SK-N-SH treated with all-trans-retinoic acid at 6 μM for 48 hours (cell line): ENCODE measurements around the gene FRMD4A.
A peak's percentile ranks its signal among the peaks of the same experiment; 100 is the strongest.

Source experiments
- ATAC-seq: fragments of 200-7000 bp; cut with Tn5 transposase; 3 replicates; pipeline ENCODE4 v1.9.1; 2020; ENCODE audit warnings: mild to moderate bottlenecking, moderate library complexity
- ARNTL ChIP-seq: fragments of 450-650 bp; formaldehyde crosslinking; IDR thresholded peaks from 2 replicates; pipeline ENCODE4 v1.5.0; 2020; ENCODE audit warnings: low read depth, mild to moderate bottlenecking, moderate library complexity, borderline replicate concordance
- BACH2 ChIP-seq: fragments of 250-450 bp; sonication (Bioruptor Pico); IDR thresholded peaks from 2 replicates; pipeline ENCODE4 v1.9.0; 2021; ENCODE audit warnings: mild to moderate bottlenecking, borderline replicate concordance
- CSDC2 ChIP-seq: fragments of 250-450 bp; sonication (Bioruptor Pico); IDR thresholded peaks from 2 replicates; pipeline ENCODE4 v1.5.0; 2020; ENCODE audit warnings: mild to moderate bottlenecking, moderate library complexity
- ESRRG ChIP-seq: fragments of 250-450 bp; sonication (Bioruptor Pico); IDR thresholded peaks from 2 replicates; pipeline ENCODE4 v1.6.1; 2021; ENCODE audit warnings: mild to moderate bottlenecking
- GLIS3 ChIP-seq: fragments of 250-450 bp; sonication (Bioruptor Pico); IDR thresholded peaks from 2 replicates; pipeline ENCODE4 v1.5.0; 2020; ENCODE audit warnings: mild to moderate bottlenecking, moderate library complexity
- ISL1 ChIP-seq: fragments of 250-450 bp; sonication (Bioruptor Pico); IDR thresholded peaks from 2 replicates; pipeline ENCODE4 v2.1.2; 2022; ENCODE audit warnings: mild to moderate bottlenecking, moderate library complexity
- OSR1 ChIP-seq: fragments of 250-450 bp; sonication (Bioruptor Pico); IDR thresholded peaks from 2 replicates; pipeline ENCODE4 v1.8.0; 2022; ENCODE audit warnings: moderate library complexity, mild to moderate bottlenecking, inconsistent platforms
- PPARA ChIP-seq: fragments of 250-450 bp; sonication (Bioruptor Pico); IDR thresholded peaks from 2 replicates; pipeline ENCODE4 v1.5.0; 2020; ENCODE audit warnings: mild to moderate bottlenecking, borderline replicate concordance
- RARB ChIP-seq: fragments of 250-450 bp; sonication (Bioruptor Pico); IDR thresholded peaks from 2 replicates; pipeline ENCODE4 v1.8.0; 2021; ENCODE audit warnings: mild to moderate bottlenecking, moderate library complexity
- SNAI2 ChIP-seq: fragments of 250-450 bp; sonication (Bioruptor Pico); IDR thresholded peaks from 2 replicates; pipeline ENCODE4 v1.5.0; 2020; ENCODE audit warnings: mild to moderate bottlenecking, moderate library complexity
- TCF4 ChIP-seq: fragments of 250-450 bp; sonication (Bioruptor Pico); IDR thresholded peaks from 2 replicates; pipeline ENCODE4 v1.8.0; 2021; ENCODE audit warnings: mild to moderate bottlenecking, moderate library complexity, borderline replicate concordance
- ZFP3 ChIP-seq: fragments of 250-450 bp; sonication (Bioruptor Pico); IDR thresholded peaks from 2 replicates; pipeline ENCODE4 v1.5.0; 2020; ENCODE audit warnings: mild to moderate bottlenecking, moderate library complexity
- ZFP30 ChIP-seq: fragments of 450-650 bp; formaldehyde crosslinking; IDR thresholded peaks from 2 replicates; pipeline ENCODE4 v1.5.0; 2022; ENCODE audit warnings: mild to moderate bottlenecking, moderate library complexity
- ZNF565 ChIP-seq: fragments of 450-650 bp; formaldehyde crosslinking; conservative IDR thresholded peaks from 2 replicates; pipeline ENCODE4 v1.5.0; 2020; ENCODE audit warnings: low read depth, mild to moderate bottlenecking, moderate library complexity
- ZNF70 ChIP-seq: fragments of 450-650 bp; formaldehyde crosslinking; IDR thresholded peaks from 2 replicates; pipeline ENCODE4 v1.5.0; 2020; ENCODE audit warnings: mild to moderate bottlenecking, moderate library complexity
- TF ChIP-seq, protein P1 (sequence below): fragments of 250-450 bp; sonication (Bioruptor Pico); IDR thresholded peaks from 2 replicates; pipeline ENCODE4 v1.8.0; 2020; ENCODE audit warnings: mild to moderate bottlenecking, moderate library complexity, borderline replicate concordance
- TF ChIP-seq, protein P2 (sequence below): fragments of 250-450 bp; sonication (Bioruptor Pico); IDR thresholded peaks from 2 replicates; pipeline ENCODE4 v1.5.1; 2021; ENCODE audit warnings: mild to moderate bottlenecking, moderate library complexity
- TF ChIP-seq, protein P3 (sequence below): fragments of 250-450 bp; sonication (Bioruptor Pico); IDR thresholded peaks from 2 replicates; pipeline ENCODE4 v1.5.1; 2020; ENCODE audit warnings: low read depth, mild to moderate bottlenecking, moderate library complexity
- TF ChIP-seq, protein P4 (sequence below): fragments of 250-450 bp; sonication (Bioruptor Pico); IDR thresholded peaks from 2 replicates; pipeline ENCODE4 v1.5.0; 2020; ENCODE audit warnings: mild to moderate bottlenecking, moderate library complexity
- TF ChIP-seq, protein P5 (sequence below): fragments of 250-450 bp; sonication (Bioruptor Pico); IDR thresholded peaks from 2 replicates; pipeline ENCODE4 v1.8.0; 2021; ENCODE audit warnings: low read depth, mild to moderate bottlenecking, moderate library complexity, borderline replicate concordance

Gene FRMD4A

DNA sequence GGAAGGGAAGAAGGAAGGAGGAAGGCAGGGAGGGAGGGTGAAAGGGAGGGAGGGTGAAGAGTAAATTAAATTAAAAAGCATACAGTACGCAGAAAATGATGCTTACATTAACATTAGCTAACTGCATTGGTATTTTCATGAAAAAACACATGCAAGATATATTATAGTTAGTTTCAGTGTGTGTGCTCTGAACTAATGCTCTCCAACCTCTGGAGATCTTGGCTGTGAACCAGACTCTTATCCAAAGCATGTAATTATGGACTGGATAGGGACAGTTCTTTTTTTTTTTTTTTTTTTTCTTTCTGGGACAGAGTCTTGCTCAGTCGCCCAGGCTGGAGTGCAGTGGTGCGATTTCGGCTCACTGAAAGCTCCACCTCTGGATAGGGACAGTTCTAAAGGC lies 357.0 kb downstream of the FRMD4A start (continued):
- TF ChIP-seq RARB (no peak), TCF4 (CRISPR knock-in tag) (no peak)
- TF ChIP-seq, protein P1, sequence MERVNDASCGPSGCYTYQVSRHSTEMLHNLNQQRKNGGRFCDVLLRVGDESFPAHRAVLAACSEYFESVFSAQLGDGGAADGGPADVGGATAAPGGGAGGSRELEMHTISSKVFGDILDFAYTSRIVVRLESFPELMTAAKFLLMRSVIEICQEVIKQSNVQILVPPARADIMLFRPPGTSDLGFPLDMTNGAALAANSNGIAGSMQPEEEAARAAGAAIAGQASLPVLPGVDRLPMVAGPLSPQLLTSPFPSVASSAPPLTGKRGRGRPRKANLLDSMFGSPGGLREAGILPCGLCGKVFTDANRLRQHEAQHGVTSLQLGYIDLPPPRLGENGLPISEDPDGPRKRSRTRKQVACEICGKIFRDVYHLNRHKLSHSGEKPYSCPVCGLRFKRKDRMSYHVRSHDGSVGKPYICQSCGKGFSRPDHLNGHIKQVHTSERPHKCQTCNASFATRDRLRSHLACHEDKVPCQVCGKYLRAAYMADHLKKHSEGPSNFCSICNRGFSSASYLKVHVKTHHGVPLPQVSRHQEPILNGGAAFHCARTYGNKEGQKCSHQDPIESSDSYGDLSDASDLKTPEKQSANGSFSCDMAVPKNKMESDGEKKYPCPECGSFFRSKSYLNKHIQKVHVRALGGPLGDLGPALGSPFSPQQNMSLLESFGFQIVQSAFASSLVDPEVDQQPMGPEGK (CRISPR knock-in tag) = 0 out of 2 replicates have a peak, but pooled peaks have one; percentile 19

DNA sequence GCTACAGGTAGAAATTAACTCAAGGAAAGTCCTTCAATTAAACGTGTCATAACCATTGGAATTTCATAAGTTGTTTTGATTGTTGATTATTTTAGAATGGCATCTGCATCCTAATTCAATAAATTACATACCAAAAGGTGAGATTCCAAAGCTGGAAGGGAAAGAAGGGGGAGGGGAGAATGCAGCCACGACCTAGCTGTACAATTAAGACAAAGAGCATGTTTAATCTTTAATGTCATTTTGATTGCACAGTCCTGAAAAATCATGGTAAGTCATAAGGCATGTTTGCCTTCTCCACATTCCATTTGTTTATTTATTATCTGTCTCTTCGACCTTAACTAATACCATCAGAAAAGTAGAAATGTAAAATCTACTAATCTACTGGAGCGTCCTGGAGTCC lies 358.1 kb downstream of the FRMD4A start:
- TF ChIP-seq ZFP3 (CRISPR knock-in tag) = no peak
- TF ChIP-seq CSDC2 (CRISPR knock-in tag) = no peak
- TF ChIP-seq, protein P2, sequence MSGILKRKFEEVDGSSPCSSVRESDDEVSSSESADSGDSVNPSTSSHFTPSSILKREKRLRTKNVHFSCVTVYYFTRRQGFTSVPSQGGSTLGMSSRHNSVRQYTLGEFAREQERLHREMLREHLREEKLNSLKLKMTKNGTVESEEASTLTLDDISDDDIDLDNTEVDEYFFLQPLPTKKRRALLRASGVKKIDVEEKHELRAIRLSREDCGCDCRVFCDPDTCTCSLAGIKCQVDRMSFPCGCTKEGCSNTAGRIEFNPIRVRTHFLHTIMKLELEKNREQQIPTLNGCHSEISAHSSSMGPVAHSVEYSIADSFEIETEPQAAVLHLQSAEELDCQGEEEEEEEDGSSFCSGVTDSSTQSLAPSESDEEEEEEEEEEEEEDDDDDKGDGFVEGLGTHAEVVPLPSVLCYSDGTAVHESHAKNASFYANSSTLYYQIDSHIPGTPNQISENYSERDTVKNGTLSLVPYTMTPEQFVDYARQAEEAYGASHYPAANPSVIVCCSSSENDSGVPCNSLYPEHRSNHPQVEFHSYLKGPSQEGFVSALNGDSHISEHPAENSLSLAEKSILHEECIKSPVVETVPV (CRISPR knock-in tag) = 0 out of 2 replicates have a peak, but pooled peaks have one; percentile 70
- peak; percentile 74 for TF ChIP-seq ISL1 (CRISPR knock-in tag)
- 0 out of 2 replicates have a peak, but pooled peaks have one; percentile 45 for TF ChIP-seq ESRRG (CRISPR knock-in tag)
- TF ChIP-seq, all 23 proteins: peak for 3
- peak; percentile 61 for ATAC-seq

DNA sequence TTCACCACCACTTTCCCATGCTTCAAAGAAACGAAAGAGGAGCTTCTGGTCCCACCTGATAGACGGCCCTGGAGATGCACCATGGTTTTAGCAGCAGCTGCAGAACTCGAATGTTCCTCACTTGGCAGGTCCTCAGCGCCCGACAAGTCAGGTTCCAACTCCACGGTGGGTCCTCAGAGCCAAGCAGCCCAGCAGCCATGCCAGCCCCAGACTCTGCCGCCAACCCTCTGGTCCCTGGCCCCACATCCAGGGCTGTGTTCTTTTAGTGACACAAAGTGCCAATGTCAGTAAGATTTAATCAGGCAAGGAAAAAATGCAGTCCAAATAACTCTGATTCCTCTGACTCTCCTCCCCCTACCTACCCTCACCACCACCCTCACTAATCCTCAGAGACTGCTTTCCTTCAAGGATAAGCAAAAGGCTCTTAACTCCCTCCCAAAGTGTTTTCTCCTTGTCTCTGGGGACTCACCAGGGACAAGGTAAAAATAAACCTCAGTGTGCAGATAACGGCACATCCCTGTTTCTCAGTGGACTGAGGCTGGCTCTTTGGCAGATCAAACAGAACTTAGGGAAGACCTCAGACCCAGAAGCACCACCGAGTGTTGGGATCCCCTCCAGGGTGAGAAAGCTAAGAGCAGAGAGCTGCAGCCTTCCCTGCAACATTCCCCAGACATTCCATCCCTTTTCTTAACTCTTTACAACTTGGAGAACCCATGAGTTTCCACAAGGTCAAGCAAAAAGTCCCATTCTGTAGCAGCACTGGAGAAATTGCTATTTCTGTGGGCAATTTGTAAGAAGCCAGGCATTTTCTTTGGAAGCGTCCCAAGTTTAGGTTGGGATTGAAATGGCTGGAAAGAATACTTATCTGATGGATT lies 358.9 kb downstream of the FRMD4A start:
- peak; percentile 68 for ATAC-seq
- TF ChIP-seq GLIS3 (no peak), ARNTL (CRISPR knock-in tag) (no peak), PPARA (CRISPR knock-in tag) (no peak), BACH2 (CRISPR knock-in tag) (no peak), OSR1 (no peak), SNAI2 (CRISPR knock-in tag) (no peak), ZNF565 (CRISPR knock-in tag) (no peak), ZNF70 (no peak), TCF4 (CRISPR knock-in tag) (no peak), ZFP30 (no peak), RARB (no peak), ESRRG (CRISPR knock-in tag) (no peak), ISL1 (CRISPR knock-in tag) (no peak)
- TF ChIP-seq, protein P3, sequence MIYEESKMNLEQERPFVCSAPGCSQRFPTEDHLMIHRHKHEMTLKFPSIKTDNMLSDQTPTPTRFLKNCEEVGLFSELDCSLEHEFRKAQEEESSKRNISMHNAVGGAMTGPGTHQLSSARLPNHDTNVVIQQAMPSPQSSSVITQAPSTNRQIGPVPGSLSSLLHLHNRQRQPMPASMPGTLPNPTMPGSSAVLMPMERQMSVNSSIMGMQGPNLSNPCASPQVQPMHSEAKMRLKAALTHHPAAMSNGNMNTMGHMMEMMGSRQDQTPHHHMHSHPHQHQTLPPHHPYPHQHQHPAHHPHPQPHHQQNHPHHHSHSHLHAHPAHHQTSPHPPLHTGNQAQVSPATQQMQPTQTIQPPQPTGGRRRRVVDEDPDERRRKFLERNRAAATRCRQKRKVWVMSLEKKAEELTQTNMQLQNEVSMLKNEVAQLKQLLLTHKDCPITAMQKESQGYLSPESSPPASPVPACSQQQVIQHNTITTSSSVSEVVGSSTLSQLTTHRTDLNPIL (CRISPR knock-in tag) = no peak
- TF ChIP-seq, protein P2 (CRISPR knock-in tag) = no peak
- TF ChIP-seq, protein P4, sequence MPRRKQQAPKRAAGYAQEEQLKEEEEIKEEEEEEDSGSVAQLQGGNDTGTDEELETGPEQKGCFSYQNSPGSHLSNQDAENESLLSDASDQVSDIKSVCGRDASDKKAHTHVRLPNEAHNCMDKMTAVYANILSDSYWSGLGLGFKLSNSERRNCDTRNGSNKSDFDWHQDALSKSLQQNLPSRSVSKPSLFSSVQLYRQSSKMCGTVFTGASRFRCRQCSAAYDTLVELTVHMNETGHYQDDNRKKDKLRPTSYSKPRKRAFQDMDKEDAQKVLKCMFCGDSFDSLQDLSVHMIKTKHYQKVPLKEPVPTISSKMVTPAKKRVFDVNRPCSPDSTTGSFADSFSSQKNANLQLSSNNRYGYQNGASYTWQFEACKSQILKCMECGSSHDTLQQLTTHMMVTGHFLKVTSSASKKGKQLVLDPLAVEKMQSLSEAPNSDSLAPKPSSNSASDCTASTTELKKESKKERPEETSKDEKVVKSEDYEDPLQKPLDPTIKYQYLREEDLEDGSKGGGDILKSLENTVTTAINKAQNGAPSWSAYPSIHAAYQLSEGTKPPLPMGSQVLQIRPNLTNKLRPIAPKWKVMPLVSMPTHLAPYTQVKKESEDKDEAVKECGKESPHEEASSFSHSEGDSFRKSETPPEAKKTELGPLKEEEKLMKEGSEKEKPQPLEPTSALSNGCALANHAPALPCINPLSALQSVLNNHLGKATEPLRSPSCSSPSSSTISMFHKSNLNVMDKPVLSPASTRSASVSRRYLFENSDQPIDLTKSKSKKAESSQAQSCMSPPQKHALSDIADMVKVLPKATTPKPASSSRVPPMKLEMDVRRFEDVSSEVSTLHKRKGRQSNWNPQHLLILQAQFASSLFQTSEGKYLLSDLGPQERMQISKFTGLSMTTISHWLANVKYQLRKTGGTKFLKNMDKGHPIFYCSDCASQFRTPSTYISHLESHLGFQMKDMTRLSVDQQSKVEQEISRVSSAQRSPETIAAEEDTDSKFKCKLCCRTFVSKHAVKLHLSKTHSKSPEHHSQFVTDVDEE (CRISPR knock-in tag) = no peak
- TF ChIP-seq, protein P5, sequence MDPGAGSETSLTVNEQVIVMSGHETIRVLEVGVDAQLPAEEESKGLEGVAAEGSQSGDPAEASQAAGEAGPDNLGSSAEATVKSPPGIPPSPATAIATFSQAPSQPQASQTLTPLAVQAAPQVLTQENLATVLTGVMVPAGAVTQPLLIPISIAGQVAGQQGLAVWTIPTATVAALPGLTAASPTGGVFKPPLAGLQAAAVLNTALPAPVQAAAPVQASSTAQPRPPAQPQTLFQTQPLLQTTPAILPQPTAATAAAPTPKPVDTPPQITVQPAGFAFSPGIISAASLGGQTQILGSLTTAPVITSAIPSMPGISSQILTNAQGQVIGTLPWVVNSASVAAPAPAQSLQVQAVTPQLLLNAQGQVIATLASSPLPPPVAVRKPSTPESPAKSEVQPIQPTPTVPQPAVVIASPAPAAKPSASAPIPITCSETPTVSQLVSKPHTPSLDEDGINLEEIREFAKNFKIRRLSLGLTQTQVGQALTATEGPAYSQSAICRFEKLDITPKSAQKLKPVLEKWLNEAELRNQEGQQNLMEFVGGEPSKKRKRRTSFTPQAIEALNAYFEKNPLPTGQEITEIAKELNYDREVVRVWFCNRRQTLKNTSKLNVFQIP (CRISPR knock-in tag) = no peak
- TF ChIP-seq, protein P1 (CRISPR knock-in tag) = no peak
